ENCODE data around the gene ADCY1.
"Not testable (repeated sequence)": the region's sequence is repeated elsewhere in the genome, so short reads cannot be mapped to it uniquely, and the experiment has no call there.

GRCh38 chr7:45738920-45739319 lies 164.8 kb downstream of the ADCY1 start:
- TF ChIP-seq CTCF, POLR2AphosphoS5 (IDR thresholded peaks at IDR 0.05): not testable (repeated sequence)
